ENCODE measurements around the gene DEFB131B.
A peak's percentile ranks its signal among the peaks of the same experiment; 100 is the strongest.

The DEFB131B gene

DNA sequence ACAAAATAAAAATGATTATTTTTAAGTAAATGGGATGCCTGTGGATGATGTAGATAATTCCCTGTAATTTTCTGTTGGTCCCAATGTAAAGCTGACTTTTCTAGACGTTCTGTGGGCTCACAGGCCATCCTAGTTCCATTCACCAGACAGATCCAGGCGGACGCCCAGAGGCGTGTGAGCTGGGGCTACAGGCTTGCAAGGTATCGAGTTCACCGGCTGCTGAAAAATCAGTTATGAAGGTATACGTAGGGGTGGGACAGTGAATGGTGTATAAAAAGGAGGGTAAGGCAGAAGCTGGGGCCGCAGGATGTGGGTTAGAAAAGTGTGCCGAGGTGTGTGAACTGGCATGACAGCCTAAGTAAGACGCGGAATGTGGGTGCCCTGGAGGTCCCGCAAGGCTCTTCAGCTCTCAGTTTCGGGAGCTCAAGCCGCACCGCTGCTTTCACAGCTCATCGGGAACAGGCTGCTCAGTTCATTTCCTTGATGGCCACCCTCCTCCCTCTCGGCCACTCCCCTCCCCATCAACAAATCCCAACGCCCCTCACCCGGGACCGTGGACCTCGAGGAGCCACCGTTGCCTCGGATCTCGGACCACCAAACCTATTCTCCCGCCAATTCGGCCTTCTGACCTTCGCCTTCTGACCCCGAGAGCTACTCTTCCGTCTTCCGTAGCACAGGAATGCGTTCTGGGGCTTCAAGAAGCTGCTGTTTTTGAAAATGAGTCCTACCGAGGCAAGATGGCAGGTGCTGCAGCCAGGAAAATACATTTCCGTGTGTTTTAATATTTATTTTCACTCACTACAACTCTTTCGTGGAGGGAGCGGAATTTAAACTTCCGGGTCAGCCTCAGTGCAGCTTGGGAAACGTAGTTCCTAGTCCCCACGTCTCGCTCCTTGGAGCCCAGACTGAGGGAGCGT, 49.8 kb downstream of the DEFB131B start, which contains the start of gene XNDC1N:
Gene XNDC1N, minus strand, starts transcription at position 775 of the 917 bp plus-strand sequence. CDS start 5,241 bp downstream, outside the sequence.
- no peak for TF ChIP-seq CTCF (IDR thresholded peaks at IDR 0.05; ENCODE audit: low read depth, low read length)
- DNase-seq (ENCODE audit: extremely low read depth, low read depth): peak; percentile 50

GRCh38 chr11:71928737-71929443, 50.6 kb downstream of the DEFB131B start, which contains the start of gene RNF121:
TSS of gene RNF121 (plus strand) at chr11:71929046. CDS start at chr11:71929062, 16 bp downstream.
- no peak for TF ChIP-seq CTCF (IDR thresholded peaks at IDR 0.05; ENCODE audit: low read depth, low read length)
- DNase-seq (ENCODE audit: extremely low read depth, low read depth): peak; percentile 83

GRCh38 chr11:71929491-71929890, 51.2 kb downstream of the DEFB131B start:
- no peak for TF ChIP-seq CTCF (IDR thresholded peaks at IDR 0.05; ENCODE audit: low read depth, low read length)
- no peak for DNase-seq (ENCODE audit: extremely low read depth, low read depth)

GRCh38 chr11:71930556-71931244, 52.4 kb downstream of the DEFB131B start:
- no peak for TF ChIP-seq CTCF (IDR thresholded peaks at IDR 0.05; ENCODE audit: low read depth, low read length)
- DNase-seq (ENCODE audit: extremely low read depth, low read depth): no peak

- no peak for DNase-seq (ENCODE audit: extremely low read depth, low read depth)
- no peak for TF ChIP-seq CTCF (IDR thresholded peaks at IDR 0.05; ENCODE audit: low read depth, low read length)
Observed at GRCh38 chr11:71931245-71931602, 53.0 kb downstream of the DEFB131B start.

- TF ChIP-seq CTCF (IDR thresholded peaks at IDR 0.05; ENCODE audit: low read depth, low read length): no peak
- no peak for DNase-seq (ENCODE audit: extremely low read depth, low read depth)
Observed at GRCh38 chr11:71933141-71933933, 55.1 kb downstream of the DEFB131B start.

All from AG09319 (cell line).